Measurements from ENCODE around the gene KAZN.

KAZN gene

DNA sequence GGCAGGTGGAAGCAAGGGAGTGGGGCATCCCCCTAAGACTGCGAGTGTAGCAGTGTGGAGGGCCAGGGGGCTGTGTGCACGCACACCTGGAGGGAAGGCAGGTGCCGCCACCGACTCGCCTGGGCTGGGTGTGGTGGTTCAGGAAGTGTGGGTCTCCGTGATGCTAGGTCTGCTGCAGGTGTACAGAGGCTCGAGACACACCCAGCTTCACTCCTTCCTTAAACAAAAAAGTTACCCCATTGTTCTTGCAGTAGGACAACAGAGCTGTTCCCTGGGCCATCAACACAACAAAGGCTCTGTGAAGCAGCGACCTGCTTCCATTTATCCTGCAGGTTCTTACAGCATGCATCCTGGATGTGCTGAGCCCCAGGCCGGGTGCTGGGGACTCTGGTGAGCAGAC lies 454.7 kb downstream of the KAZN start:
- H3K4me3 ChIP-seq (ENCODE audit: low read depth, low read length): no peak overlapping the region
- TF ChIP-seq, protein P1, sequence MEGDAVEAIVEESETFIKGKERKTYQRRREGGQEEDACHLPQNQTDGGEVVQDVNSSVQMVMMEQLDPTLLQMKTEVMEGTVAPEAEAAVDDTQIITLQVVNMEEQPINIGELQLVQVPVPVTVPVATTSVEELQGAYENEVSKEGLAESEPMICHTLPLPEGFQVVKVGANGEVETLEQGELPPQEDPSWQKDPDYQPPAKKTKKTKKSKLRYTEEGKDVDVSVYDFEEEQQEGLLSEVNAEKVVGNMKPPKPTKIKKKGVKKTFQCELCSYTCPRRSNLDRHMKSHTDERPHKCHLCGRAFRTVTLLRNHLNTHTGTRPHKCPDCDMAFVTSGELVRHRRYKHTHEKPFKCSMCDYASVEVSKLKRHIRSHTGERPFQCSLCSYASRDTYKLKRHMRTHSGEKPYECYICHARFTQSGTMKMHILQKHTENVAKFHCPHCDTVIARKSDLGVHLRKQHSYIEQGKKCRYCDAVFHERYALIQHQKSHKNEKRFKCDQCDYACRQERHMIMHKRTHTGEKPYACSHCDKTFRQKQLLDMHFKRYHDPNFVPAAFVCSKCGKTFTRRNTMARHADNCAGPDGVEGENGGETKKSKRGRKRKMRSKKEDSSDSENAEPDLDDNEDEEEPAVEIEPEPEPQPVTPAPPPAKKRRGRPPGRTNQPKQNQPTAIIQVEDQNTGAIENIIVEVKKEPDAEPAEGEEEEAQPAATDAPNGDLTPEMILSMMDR (IDR thresholded peaks at IDR 0.05; ENCODE audit: borderline replicate concordance, insufficient read depth, low read depth, low read length): no peak

DNA sequence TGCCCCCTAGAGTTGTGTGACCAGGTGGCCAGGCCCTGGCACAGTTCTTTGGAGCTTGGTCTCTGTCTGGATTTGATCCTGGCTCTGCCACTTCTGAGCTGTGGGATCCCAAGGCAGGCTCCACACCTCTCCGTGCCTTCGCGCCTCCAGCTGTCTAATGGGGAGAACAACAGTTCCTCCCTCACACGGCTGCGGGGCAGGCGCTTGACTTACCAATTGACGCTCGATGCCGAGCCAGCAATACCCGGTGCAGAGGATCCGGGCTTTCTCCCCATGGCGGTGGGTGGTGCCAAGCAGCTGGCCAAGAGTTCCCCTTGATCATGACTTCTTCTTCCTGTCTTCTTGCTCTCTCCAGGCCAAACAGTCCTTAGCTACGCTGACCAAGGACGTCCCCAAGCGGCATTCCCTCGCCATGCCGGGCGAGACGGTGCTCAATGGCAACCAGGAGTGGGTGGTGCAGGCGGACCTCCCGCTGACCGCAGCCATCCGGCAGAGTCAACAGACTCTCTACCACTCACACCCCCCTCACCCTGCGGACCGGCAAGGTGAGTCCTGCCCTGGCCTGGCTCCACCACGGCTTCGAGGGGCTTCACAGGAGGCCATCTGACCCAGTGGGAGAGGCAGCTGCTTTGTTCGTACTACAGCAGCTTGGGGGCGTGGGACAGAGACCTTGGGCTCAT lies 457.4 kb downstream of the KAZN start:
- TF ChIP-seq, protein P1 (IDR thresholded peaks at IDR 0.05; ENCODE audit: borderline replicate concordance, insufficient read depth, low read depth, low read length): no peak
- no peak overlapping the region for H3K4me3 ChIP-seq (ENCODE audit: low read depth, low read length)

DNA sequence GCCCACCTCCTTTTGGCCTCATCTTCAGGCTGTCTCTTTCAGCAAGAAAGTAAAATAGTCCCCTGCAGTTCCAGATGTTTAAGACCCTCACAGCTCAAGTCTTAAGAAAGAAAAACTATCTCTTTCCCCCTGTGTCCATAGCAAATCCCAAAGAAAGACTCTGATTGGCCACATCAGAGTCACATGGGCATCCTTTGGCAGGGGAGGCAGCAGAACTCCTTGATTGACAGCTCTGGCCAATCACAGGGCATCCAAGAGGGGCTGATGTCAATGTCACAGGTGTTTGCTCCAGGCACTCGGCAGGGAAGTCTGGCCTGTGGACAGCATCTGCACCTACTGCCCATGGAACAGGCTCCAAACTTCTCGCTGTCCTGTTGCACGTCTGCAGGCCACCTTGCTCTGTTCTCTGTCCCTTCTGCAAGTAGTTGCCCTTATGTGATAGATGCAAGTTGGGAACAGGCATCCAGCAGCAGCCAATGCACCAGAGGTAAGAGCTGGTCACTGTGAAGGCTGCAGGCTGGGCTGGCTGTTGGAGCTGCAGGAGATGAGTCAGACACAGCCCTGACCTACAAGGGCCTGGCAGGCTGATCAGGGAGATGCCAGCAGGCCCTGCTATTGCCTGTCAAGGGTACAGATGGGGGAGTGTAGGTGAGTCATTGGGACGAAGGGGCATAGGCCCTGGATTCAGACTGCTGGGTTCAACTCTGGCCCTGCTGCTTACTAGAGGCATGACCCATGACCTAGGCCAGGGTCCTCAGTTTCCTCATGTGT lies 458.2 kb downstream of the KAZN start:
- no peak overlapping the region for H3K4me3 ChIP-seq (ENCODE audit: low read depth, low read length)
- TF ChIP-seq, protein P1 (IDR thresholded peaks at IDR 0.05; ENCODE audit: borderline replicate concordance, insufficient read depth, low read depth, low read length): no peak

DNA sequence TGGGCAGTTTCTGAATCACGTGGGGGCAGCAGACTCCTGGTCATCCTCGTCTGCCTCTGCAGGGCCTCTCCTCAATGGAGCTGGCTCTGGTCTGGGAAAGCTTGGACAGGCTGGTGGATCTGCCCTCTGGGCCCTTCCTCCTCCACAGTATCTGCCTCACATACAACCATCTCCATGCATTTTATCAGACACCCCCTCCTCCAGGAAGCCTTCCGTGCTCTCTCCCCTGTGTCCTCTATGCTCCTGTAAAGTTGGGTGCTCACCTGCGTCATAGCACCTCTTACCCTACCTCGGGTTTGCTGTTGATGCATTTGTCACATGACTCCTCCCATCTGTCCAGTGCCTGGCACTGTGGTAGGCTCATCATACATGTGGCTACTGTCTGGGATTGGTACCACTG lies 459.3 kb downstream of the KAZN start:
- no peak overlapping the region for H3K4me3 ChIP-seq (ENCODE audit: low read depth, low read length)
- TF ChIP-seq, protein P1 (IDR thresholded peaks at IDR 0.05; ENCODE audit: borderline replicate concordance, insufficient read depth, low read depth, low read length): no peak

DNA sequence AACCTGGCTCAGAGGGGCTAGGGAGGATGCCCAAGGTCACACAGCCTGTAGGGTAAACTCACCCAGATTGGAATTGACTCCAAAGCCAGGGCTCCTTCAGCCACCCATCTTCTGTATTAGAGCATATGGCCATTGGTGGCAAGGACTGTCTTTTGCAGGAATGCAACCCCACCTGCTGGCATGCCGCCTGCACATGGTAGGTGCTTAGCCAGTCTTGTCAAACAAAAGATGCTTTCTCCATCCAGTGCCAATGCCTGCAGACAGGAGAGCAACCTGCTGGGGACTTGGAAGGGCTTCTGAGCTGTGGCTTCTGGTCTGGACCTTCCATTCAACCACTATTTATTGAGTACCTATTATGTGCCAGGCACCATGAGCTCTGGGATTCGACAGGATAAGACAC lies 459.8 kb downstream of the KAZN start:
- TF ChIP-seq, protein P1 (IDR thresholded peaks at IDR 0.05; ENCODE audit: borderline replicate concordance, insufficient read depth, low read depth, low read length): no peak
- H3K4me3 ChIP-seq (ENCODE audit: low read depth, low read length): no peak overlapping the region

DNA sequence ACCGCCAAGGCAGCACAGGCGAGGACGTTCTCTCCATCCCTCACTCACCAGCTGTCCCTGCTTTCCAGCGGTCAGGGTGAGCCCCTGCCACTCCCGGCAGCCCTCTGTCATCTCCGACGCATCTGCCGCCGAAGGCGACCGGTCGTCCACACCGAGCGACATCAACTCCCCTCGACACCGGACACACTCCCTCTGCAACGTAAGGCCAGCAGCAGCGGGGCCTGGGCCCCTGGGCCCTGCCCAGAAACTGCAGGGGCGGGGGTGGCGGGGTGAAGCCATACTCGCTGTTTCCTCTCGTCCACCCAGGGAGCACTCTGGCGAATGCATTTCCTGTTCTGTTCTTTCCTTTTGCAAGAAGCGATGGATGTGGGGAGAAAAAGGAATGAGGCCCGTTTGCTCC lies 461.6 kb downstream of the KAZN start:
- no peak overlapping the region for H3K4me3 ChIP-seq (ENCODE audit: low read depth, low read length)
- TF ChIP-seq, protein P1 (IDR thresholded peaks at IDR 0.05; ENCODE audit: borderline replicate concordance, insufficient read depth, low read depth, low read length): no peak
